Ascending aorta (tissue), 2 donors: Measurements from ENCODE around the gene SH2D7. TPM values are rescaled to one million over a fixed set of nuclear protein-coding genes. Genes with fewer than 3 reads are reported as not detected.
"Not testable (repeated sequence)": the region's sequence is repeated elsewhere in the genome, so short reads cannot be mapped to it uniquely, and the experiment has no call there.

Experiments
- DNase-seq, 2 donors: peaks; one replicate each; pipeline ENCODE4 v3.0.0-alpha.2; 2019; ENCODE audit warnings: low spot score in 2 of 2
- H3K27ac ChIP-seq, 2 donors: fragments of 200-600 bp; sonication (generic); one replicate each; pipeline ENCODE4 v1.5.1; 2016 to 2017; ENCODE audit warnings: mild to moderate bottlenecking in 1 of 2
- H3K27me3 ChIP-seq: fragments of 200-600 bp; sonication (generic); one replicate; pipeline ENCODE4 v1.5.1; 2017
- H3K36me3 ChIP-seq, 2 donors: fragments of 200-600 bp; sonication (generic); one replicate each; pipeline ENCODE4 v1.5.1; 2016
- H3K4me1 ChIP-seq, 2 donors: fragments of 200-600 bp; sonication (generic); one replicate each; pipeline ENCODE4 v1.5.1; 2016 to 2017; ENCODE audit warnings: mild to moderate bottlenecking in 1 of 2
- H3K4me3 ChIP-seq, 2 donors: fragments of 200-600 bp; sonication (generic); one replicate each; pipeline ENCODE4 v1.5.1; 2016 to 2017; ENCODE audit warnings: mild to moderate bottlenecking in 1 of 2
- H3K9me3 ChIP-seq, 2 donors: fragments of 200-600 bp; sonication (generic); one replicate each; pipeline ENCODE4 v1.5.1; 2016
- CTCF ChIP-seq, 3 experiments: fragments of 200-600 bp in 2 of 3; fragments of 450-650 bp in 1 of 3; sonication (generic) in 2 of 3; IDR thresholded peaks; one replicate each; pipeline ENCODE4 v1.5.1; 2016 to 2019; ENCODE audit warnings: antibody characterized with exemption in 3 of 3, mild to moderate bottlenecking in 1 of 3, moderate library complexity in 1 of 3
- intact Hi-C: fragments of 100-400 bp; cut with DNase I; formaldehyde crosslinking; loops from one replicate; pipeline ENCODE4 v1.15.1; 2023
- total RNA-seq: library from RNA; depleted of rRNA; stranded (reverse); fragments of >200 nt; gene quantifications from one replicate; pipeline ENCODE4 v1.1.0, GENCODE V29; 2016

The SH2D7 gene
- total RNA-seq, 1 donor from 2014 or later, result not detected

DNA sequence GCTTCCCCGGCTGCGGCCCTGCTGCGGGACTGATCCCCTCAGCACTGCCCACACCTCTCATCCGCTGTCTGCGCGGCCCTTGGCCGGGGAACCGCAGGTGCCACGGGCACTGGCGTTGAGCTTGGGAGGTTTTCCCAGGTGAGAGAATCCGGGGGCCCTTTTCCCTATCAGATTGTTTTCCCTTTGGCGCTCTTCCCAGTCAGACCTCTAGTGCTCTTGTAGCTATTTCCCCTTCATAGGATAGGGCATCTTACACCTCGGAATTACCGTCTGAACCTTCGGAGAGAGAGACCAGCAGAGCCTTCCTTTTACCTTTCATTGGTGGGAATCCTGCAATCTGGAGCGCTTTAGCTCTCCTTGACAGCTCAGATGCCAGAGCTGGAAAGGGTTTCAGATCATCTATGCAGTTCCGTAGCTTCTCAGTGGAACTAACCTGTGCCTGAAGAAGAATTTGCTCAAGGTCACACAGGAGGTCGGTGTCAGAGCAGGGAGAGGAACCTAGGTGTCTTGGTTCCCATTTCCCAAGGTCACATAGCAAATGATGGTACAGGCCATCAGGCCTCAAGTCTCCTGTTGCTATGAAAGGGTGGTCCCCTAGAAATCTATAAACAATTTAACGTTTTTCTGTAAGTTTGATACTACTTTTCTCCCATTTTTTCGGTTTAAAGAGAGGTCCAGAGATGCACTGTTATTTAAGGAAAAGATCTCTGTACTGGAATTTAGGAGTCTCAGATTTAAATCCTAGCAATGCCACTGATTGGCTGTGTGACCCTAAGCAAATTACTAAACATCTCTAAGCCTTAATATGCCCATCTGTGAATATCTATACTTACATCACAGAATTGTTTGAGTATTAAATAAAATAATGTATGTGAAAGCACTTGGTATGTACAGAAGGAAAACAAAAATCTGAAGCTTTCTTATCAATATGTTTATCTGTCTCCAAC is 57.7 kb downstream of the SH2D7 start:
- Histone ChIP-seq H3K9me3 (no peaks in the 10 kb centered on the region), H3K27ac (peak overlapping the region; percentile 81 to 87), H3K27me3 (no peaks in the 10 kb centered on the region), H3K4me1 (peaks cover 5 to 22% of the 10 kb centered on the region in 2 donors), H3K4me3 (peak overlapping the region; percentile 79 to 90), H3K36me3 (no peaks in the 10 kb centered on the region)
- intact Hi-C loops, result loop anchor here (1.0 to 5.0 kb wide), 5 partner anchors 19 to 357 kb away; partner anchors contain the start of genes CIB2, DNAJA4, HYKK and TBC1D2B
- DNase-seq, result no peak
- TF ChIP-seq CTCF (IDR thresholded peaks at IDR 0.05), result no peak

DNA sequence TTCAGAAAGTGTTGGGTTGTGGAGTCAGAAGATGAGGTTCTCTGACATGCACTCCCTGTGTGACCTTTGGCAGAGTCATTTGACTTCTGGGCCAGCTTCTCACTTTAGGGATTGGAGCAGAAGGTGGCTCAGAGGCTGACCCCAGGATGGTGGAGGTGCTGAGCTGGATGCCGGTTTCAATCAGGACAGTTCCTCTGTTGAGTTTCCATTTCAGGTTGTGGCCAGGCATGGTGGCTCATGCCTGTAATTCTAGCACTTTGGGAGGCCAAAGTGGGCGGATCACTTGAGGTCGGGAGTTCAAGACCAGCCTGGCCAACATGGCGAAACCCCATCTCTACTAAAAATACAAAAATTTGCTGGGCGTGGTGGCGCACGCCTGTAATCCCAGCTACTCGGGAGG is 58.7 kb downstream of the SH2D7 start:
- H3K36me3 ChIP-seq, H3K4me3 ChIP-seq, H3K27ac ChIP-seq, H3K9me3 ChIP-seq, H3K27me3 ChIP-seq, DNase-seq, intact Hi-C loops: not testable (repeated sequence)
- peaks cover 5 to 31% of the 10 kb centered on the region in 2 donors for H3K4me1 ChIP-seq

Other genes with a start within 250 kb of the SH2D7 start
- 63.3 TPM for gene TBC1D2B, start 14.8 kb upstream of the SH2D7 start, total RNA-seq
- 6.7 TPM for gene CIB2, start 38.9 kb downstream of the SH2D7 start, total RNA-seq
- gene IDH3A, start 56.8 kb downstream of the SH2D7 start, total RNA-seq, result 17.7 TPM
- gene ACSBG1, start 142.0 kb downstream of the SH2D7 start, total RNA-seq, result not detected
- 3.5 TPM for gene DNAJA4, start 172.0 kb downstream of the SH2D7 start, total RNA-seq
- 19.9 TPM for gene SKIC8, start 207.0 kb downstream of the SH2D7 start, total RNA-seq
- gene CRABP1, start 247.8 kb downstream of the SH2D7 start, total RNA-seq, result not detected